ENCODE data around the gene GIPC1.
"Not testable (repeated sequence)": the region's sequence is repeated elsewhere in the genome, so short reads cannot be mapped to it uniquely, and the experiment has no call there.

Gene GIPC1

GRCh38 chr19:14510311-14511228 lies 14.6 kb upstream of the GIPC1 start:
- Mint-ChIP-seq H3K9me3 (no peaks in the 10 kb centered on the region), H3K4me3 (peak overlapping the region in 2 of 3 experiments; percentile 37 to 52), H3K36me3 (ENCODE audit: low read depth) (peaks cover 18% of the 10 kb centered on the region), H3K27me3 (ENCODE audit: low read depth) (no peaks in the 10 kb centered on the region), H3K4me1 (peaks cover 31% of the 10 kb centered on the region), H3K27ac (peak overlapping the region in 2 of 3 experiments; percentile 75 to 82)
- no peak for TF ChIP-seq CTCF (IDR thresholded peaks at IDR 0.05; ENCODE audit: unreplicated experiment in 3 of 3)

GRCh38 chr19:14507704-14508542 lies 12.0 kb upstream of the GIPC1 start:
- Mint-ChIP-seq H3K27me3 (ENCODE audit: low read depth) (peaks cover 3% of the 10 kb centered on the region), H3K27ac (peak overlapping the region in 2 of 3 experiments; percentile 60 to 79), H3K4me3 (no peak overlapping the region), H3K36me3 (ENCODE audit: low read depth) (no peaks in the 10 kb centered on the region), H3K9me3 (no peaks in the 10 kb centered on the region), H3K4me1 (peaks cover 22% of the 10 kb centered on the region)
- no peak for TF ChIP-seq CTCF (IDR thresholded peaks at IDR 0.05; ENCODE audit: unreplicated experiment in 3 of 3)

- peak overlapping the region; percentile 87 to 98 (median 88) for H3K27ac Mint-ChIP-seq
- H3K4me1 Mint-ChIP-seq, result peaks cover 18% of the 10 kb centered on the region
- TF ChIP-seq CTCF (IDR thresholded peaks at IDR 0.05; ENCODE audit: unreplicated experiment in 3 of 3), result peak; percentile 53 to 67 (median 64)
- H3K9me3 Mint-ChIP-seq, result no peaks in the 10 kb centered on the region
- H3K36me3 Mint-ChIP-seq (ENCODE audit: low read depth), result no peaks in the 10 kb centered on the region
- peaks cover 8% of the 10 kb centered on the region for H3K27me3 Mint-ChIP-seq (ENCODE audit: low read depth)
- no peak overlapping the region for H3K4me3 Mint-ChIP-seq
Observed at GRCh38 chr19:14505488-14506239, 9.7 kb upstream of the GIPC1 start.

- not testable (repeated sequence) for H3K36me3 Mint-ChIP-seq (ENCODE audit: low read depth); H3K27ac Mint-ChIP-seq; H3K27me3 Mint-ChIP-seq (ENCODE audit: low read depth); H3K4me3 Mint-ChIP-seq; H3K9me3 Mint-ChIP-seq
- H3K4me1 Mint-ChIP-seq, result peaks cover 13% of the 10 kb centered on the region
Observed at GRCh38 chr19:14504575-14504974, 8.6 kb upstream of the GIPC1 start.

GRCh38 chr19:14503285-14503684 lies 7.4 kb upstream of the GIPC1 start:
- H3K9me3 Mint-ChIP-seq, result no peaks in the 10 kb centered on the region
- no peak for TF ChIP-seq CTCF (IDR thresholded peaks at IDR 0.05; ENCODE audit: unreplicated experiment in 3 of 3)
- peaks cover 10% of the 10 kb centered on the region for H3K4me1 Mint-ChIP-seq
- H3K27me3 Mint-ChIP-seq (ENCODE audit: low read depth), result peaks cover 8% of the 10 kb centered on the region
- no peaks in the 10 kb centered on the region for H3K36me3 Mint-ChIP-seq (ENCODE audit: low read depth)
- no peak overlapping the region for H3K4me3 Mint-ChIP-seq
- H3K27ac Mint-ChIP-seq, result no peak overlapping the region

Measured in nephron (organoid).